Karpas-422 (cell line): ENCODE data around the gene DMD. TPM values are rescaled to one million over a fixed set of nuclear protein-coding genes. Genes with fewer than 3 reads are reported as not detected.
"Not testable (repeated sequence)": the region's sequence is repeated elsewhere in the genome, so short reads cannot be mapped to it uniquely, and the experiment has no call there.

ENCODE experiments used
- DNase-seq: peaks from one replicate; pipeline ENCODE4 v3.0.0-alpha.2; 2015
- H2AFZ ChIP-seq: fragments of 200-600 bp; sonication (generic); 2 replicates; pipeline ENCODE4 v1.6.1; 2014; ENCODE audit warnings: antibody characterized with exemption, low read length, mixed read lengths
- H3K27ac ChIP-seq: fragments of 200-600 bp; sonication (generic); 2 replicates; pipeline ENCODE4 v1.5.1; 2014; ENCODE audit warnings: mild to moderate bottlenecking, low read length, moderate library complexity
- H3K27me3 ChIP-seq: fragments of 200-600 bp; sonication (generic); 2 replicates; pipeline ENCODE4 v1.6.1; 2014; ENCODE audit warnings: low read length, mixed read lengths
- H3K36me3 ChIP-seq: fragments of 200-600 bp; sonication (generic); 2 replicates; pipeline ENCODE4 v1.6.1; 2014; ENCODE audit warnings: low read length, mixed read lengths; ENCODE audit not compliant: insufficient read depth
- H3K4me1 ChIP-seq: fragments of 200-600 bp; sonication (generic); 2 replicates; pipeline ENCODE4 v1.6.1; 2014; ENCODE audit warnings: mild to moderate bottlenecking, low read length, mixed read lengths
- H3K4me2 ChIP-seq: fragments of 200-600 bp; sonication (generic); 2 replicates; pipeline ENCODE4 v1.6.1; 2014; ENCODE audit warnings: low read length, low read depth, mild to moderate bottlenecking; ENCODE audit not compliant: poor library complexity, severe bottlenecking
- H3K4me3 ChIP-seq: fragments of 200-600 bp; sonication (generic); 2 replicates; pipeline ENCODE4 v1.5.1; 2014; ENCODE audit warnings: mild to moderate bottlenecking, antibody characterized with exemption, low read length, mixed read lengths
- H3K79me2 ChIP-seq: fragments of 200-600 bp; sonication (generic); 2 replicates; pipeline ENCODE4 v1.6.1; 2014; ENCODE audit warnings: mild to moderate bottlenecking, low read length, mixed read lengths
- H3K9ac ChIP-seq: fragments of 200-600 bp; sonication (generic); 2 replicates; pipeline ENCODE4 v1.6.0; 2014; ENCODE audit warnings: low read length
- H3K9me2 ChIP-seq: fragments of 200-600 bp; sonication (generic), shearing (Covaris generic); replicated peaks from 2 replicates; pipeline ENCODE4 v1.6.0; 2014; ENCODE audit warnings: mild to moderate bottlenecking, low read length, moderate library complexity; ENCODE audit not compliant: insufficient read depth
- H3K9me3 ChIP-seq: fragments of 300-700, 200-600 bp; sonication (generic); 2 replicates; pipeline ENCODE4 v1.6.1; 2014; ENCODE audit warnings: low read length, mixed read lengths
- H4K20me1 ChIP-seq: fragments of 200-600 bp; sonication (generic); 2 replicates; pipeline ENCODE4 v1.6.1; 2014; ENCODE audit warnings: mild to moderate bottlenecking, antibody characterized with exemption, low read length, low read depth; ENCODE audit not compliant: insufficient read depth
- total RNA-seq: library from RNA; depleted of rRNA; stranded (reverse); fragments of >200 nt; shearing (Covaris generic); gene quantifications from 2 replicates; pipeline ENCODE4 v1.2.3, GENCODE V29; 2014; ENCODE audit warnings: low replicate concordance

The DMD gene
- total RNA-seq, 1 experiment from 2014 or later: not detected

DNA sequence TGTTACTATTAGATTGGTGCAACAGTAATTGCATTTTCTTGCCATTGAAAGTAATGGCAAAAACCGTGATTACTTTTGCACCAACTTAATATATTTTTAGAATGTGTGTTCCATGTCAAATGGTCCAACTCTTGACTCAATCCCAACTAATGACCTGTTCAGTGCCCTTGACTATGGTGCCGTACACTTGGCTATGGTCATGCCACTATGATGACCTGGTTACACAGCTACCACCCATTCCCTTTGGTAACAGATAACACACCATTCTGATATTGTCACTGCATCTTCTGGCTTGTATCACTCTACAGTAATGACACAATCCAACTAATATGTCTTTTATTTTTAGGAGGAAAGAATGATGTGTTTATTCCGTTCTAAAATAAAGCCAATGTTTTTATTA lies 469.4 kb downstream of the DMD start:
- Histone ChIP-seq H3K36me3 (no peaks in the 10 kb centered on the region), H3K9me3 (peaks cover 3% of the 10 kb centered on the region), H3K4me3 (no peak overlapping the region), H3K4me2 (no peak overlapping the region), H3K9ac (no peak overlapping the region), H3K9me2 (no peaks in the 10 kb centered on the region), H3K79me2 (no peaks in the 10 kb centered on the region), H3K4me1 (no peaks in the 10 kb centered on the region), H2AFZ (no peak overlapping the region), H3K27ac (no peak overlapping the region), H4K20me1 (no peaks in the 10 kb centered on the region), H3K27me3 (no peaks in the 10 kb centered on the region)
- DNase-seq: no peak

DNA sequence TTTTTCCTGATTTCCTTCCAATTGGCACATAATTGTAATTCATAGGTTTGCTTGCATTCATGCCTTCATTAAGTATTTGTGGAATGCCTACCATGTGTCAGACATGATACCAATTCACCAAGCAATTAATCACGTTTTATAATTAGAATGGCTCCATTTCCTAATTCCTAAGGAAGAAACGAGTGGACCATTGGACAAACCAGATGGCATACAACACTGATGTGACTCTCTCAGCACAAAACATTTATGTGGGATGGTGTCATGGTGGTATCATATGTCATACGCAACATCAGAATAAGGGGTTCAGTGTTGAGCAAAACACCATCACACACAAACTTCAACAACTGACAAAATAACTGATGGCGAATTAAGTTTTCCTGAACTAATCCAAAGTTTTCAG lies 502.8 kb downstream of the DMD start:
- no peaks in the 10 kb centered on the region for H3K4me1 ChIP-seq
- H3K9me3 ChIP-seq: no peaks in the 10 kb centered on the region
- H3K27ac ChIP-seq: no peak overlapping the region
- no peak overlapping the region for H3K4me3 ChIP-seq
- H3K9me2 ChIP-seq: no peaks in the 10 kb centered on the region
- H3K9ac ChIP-seq: no peak overlapping the region
- no peaks in the 10 kb centered on the region for H3K27me3 ChIP-seq
- H4K20me1 ChIP-seq: no peaks in the 10 kb centered on the region
- DNase-seq: no peak
- H3K36me3 ChIP-seq: no peaks in the 10 kb centered on the region
- no peak overlapping the region for H2AFZ ChIP-seq
- H3K79me2 ChIP-seq: no peaks in the 10 kb centered on the region
- no peak overlapping the region for H3K4me2 ChIP-seq

DNA sequence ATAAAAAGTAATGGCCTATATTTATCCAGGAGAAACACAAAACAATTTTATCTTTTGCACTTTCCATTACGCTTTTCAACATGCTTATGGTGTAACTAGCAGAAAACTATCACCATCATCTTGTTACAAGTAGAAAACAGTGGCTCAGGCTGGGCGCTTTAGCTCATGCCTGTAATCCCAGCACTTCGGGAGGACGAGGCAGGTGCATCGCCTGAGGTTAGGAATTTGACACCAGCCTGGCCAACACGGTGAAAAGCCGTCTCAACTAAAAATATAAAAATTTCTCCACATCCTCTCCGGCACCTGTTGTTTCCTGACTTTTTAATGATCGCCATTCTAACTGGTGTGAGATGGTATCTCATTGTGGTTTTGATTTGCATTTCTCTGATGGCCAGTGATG lies 506.0 kb downstream of the DMD start:
- H3K36me3 ChIP-seq, H3K4me2 ChIP-seq, H3K9me2 ChIP-seq, H3K4me1 ChIP-seq, H3K79me2 ChIP-seq, H3K27ac ChIP-seq, H3K4me3 ChIP-seq, DNase-seq, H3K9me3 ChIP-seq, H4K20me1 ChIP-seq, H3K9ac ChIP-seq, H2AFZ ChIP-seq, H3K27me3 ChIP-seq: not testable (repeated sequence)

DNA sequence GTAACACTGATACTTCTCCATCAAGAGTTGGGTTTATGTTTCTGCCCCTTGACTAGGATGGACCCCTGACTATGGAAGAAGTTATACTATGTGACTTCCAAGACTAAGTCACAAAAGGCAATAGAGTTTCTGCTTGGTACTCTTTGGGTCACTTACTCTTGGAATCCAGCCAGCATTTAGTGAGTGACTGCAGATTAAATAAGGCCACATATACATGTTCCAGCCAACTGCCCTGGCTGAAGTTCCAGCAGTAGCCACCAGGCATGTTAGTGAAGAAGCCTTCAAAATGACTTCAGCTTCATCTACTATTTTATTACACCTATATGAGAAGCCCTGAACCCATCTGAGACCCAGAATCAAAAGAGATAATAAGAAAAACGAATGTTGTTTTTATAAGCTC lies 524.0 kb downstream of the DMD start:
- Histone ChIP-seq H3K9me2 (no peaks in the 10 kb centered on the region), H3K4me3 (no peak overlapping the region), H3K9ac (no peak overlapping the region), H3K4me2 (no peak overlapping the region), H3K27ac (no peak overlapping the region), H3K27me3 (no peaks in the 10 kb centered on the region), H3K4me1 (no peaks in the 10 kb centered on the region), H3K79me2 (no peaks in the 10 kb centered on the region), H4K20me1 (no peaks in the 10 kb centered on the region), H3K36me3 (no peaks in the 10 kb centered on the region), H2AFZ (no peak overlapping the region), H3K9me3 (no peaks in the 10 kb centered on the region; the same call in 1 of the 2 replicates)
- no peak for DNase-seq

DNA sequence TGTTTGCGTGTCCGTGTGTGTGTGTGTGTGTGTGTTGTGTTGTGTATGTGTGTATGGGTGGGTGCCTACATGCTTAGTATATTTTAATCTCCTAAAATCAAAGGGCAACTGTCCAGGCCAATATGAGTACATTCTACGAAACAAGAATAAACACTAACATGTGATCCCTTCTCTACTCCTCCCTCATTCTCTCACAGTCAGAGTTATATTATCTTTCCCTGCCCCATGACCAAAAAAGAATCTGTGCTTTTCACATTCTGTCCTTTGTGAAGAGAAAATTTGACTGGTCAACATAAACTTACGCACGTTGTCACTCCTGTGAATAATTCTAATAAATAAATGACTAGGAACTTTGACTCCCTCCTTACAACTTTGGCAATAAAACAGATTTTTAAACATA lies 532.9 kb downstream of the DMD start:
- H3K9ac ChIP-seq: no peak overlapping the region
- H3K36me3 ChIP-seq: no peaks in the 10 kb centered on the region
- H3K4me1 ChIP-seq: no peaks in the 10 kb centered on the region
- no peaks in the 10 kb centered on the region for H3K27me3 ChIP-seq
- H4K20me1 ChIP-seq: no peaks in the 10 kb centered on the region
- no peak overlapping the region for H3K4me3 ChIP-seq
- H3K9me3 ChIP-seq: no peaks in the 10 kb centered on the region
- no peak overlapping the region for H2AFZ ChIP-seq
- no peak overlapping the region for H3K27ac ChIP-seq
- no peak for DNase-seq
- H3K79me2 ChIP-seq: no peaks in the 10 kb centered on the region
- no peak overlapping the region for H3K4me2 ChIP-seq
- H3K9me2 ChIP-seq: no peaks in the 10 kb centered on the region

DNA sequence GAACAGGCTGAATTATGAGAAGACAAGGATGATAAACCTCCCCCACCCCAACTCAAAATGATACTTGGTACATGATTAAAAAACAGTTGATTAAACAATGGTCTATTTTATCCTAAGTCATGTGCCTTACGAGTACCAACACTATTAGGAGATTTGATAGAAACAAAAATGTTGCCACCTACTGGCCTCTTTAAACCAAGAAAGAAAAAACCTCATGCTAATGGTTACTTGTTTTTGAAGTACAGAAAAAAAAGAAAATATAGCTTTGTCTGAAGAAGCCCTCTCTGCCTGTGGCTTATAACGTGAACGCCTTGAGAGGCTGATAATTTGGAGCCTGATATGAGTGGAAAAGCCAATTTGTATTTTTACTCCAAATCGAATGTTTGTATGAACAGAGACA lies 538.2 kb downstream of the DMD start:
- Histone ChIP-seq H3K27ac (no peak overlapping the region), H3K79me2 (no peaks in the 10 kb centered on the region), H2AFZ (no peak overlapping the region), H3K9ac (no peak overlapping the region), H3K9me3 (no peaks in the 10 kb centered on the region), H3K4me2 (no peak overlapping the region), H3K36me3 (no peaks in the 10 kb centered on the region), H3K4me3 (no peak overlapping the region), H4K20me1 (no peaks in the 10 kb centered on the region), H3K4me1 (no peaks in the 10 kb centered on the region), H3K27me3 (no peaks in the 10 kb centered on the region), H3K9me2 (no peaks in the 10 kb centered on the region)
- peak; percentile 60 for DNase-seq

DNA sequence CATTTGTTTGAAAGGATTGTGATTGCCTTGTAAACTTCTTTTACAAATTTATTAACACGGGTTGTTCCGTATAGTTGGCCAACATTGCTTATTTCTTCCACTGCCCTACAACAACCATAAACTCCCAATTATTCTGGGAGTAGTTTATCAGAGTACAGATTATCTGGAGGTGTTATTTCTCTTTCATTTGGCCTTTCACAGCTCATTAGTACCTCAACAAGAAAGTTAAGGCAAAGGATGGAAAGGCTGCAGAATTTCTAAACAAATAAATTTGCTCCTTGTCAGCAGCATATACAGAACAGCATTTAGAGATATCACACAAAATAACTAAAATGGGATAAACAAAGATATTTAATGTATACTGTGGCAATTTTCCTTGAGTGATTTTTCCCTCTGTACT lies 548.8 kb downstream of the DMD start:
- Histone ChIP-seq H3K9ac (no peak overlapping the region), H3K9me2 (no peaks in the 10 kb centered on the region), H3K79me2 (no peaks in the 10 kb centered on the region), H3K27ac (no peak overlapping the region), H3K36me3 (no peaks in the 10 kb centered on the region), H3K9me3 (no peaks in the 10 kb centered on the region; the same call in 1 of the 2 replicates), H3K4me1 (no peaks in the 10 kb centered on the region), H2AFZ (no peak overlapping the region), H3K27me3 (no peaks in the 10 kb centered on the region), H3K4me2 (no peak overlapping the region), H3K4me3 (no peak overlapping the region), H4K20me1 (no peaks in the 10 kb centered on the region)
- no peak for DNase-seq

DNA sequence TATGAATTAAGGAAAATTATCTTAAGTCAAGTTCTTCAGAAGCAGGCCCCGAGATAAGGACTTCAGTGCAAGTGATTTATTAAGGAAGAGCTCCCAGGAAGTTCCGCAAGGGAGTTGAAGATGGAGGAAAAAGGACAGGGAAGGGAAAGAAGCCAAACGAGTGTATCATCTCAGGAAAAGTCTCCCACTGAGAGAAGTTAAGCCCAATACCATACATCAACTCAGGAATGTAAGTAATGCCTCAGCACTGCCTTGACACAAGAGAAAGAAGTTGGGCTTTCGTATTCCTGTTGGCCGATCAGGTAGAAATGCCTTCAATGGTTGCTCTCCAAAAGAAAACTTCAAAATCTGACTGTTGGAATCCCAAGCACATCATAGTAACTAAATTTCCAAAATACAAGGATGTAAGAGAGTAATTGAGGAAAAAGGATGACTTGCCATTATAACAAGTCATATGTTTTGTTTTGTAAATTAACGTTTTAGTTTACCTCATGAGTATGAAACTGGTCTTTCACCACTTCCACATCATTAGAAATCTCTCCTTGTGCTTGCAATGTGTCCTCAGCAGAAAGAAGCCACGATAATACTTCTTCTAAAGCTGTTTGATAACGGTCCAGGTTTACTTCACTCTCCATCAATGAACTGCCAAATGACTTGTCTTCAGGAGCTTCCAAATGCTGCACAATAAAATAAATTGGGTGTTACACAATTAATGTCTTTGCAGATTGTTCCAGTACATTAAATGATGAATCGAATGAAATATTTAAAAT lies 566.7 kb downstream of the DMD start:
- Histone ChIP-seq H2AFZ (no peak overlapping the region), H3K27me3 (no peaks in the 10 kb centered on the region), H3K9ac (no peak overlapping the region)

More for the DNA sequence above, 566.7 kb downstream of the DMD start:
- Histone ChIP-seq H3K79me2 (no peaks in the 10 kb centered on the region), H3K9me2 (no peaks in the 10 kb centered on the region), H3K36me3 (no peaks in the 10 kb centered on the region), H3K9me3 (no peaks in the 10 kb centered on the region), H3K4me2 (no peak overlapping the region), H3K27ac (no peak overlapping the region), H3K4me1 (no peaks in the 10 kb centered on the region), H4K20me1 (no peaks in the 10 kb centered on the region), H3K4me3 (no peak overlapping the region)
- no peak for DNase-seq
